Smooth muscle cell (in vitro differentiated cells): ENCODE data around the gene PRDM2. TPM values are rescaled to one million over a fixed set of nuclear protein-coding genes. Genes with fewer than 3 reads are reported as not detected.

ENCODE experiments used
- DNase-seq: peaks from one replicate; lab custom pipeline; 2025; ENCODE audit not compliant: unreplicated experiment; lab: John Stamatoyannopoulos, UW
- H2AFZ ChIP-seq: fragments of 200-600 bp; sonication (generic); 2 replicates; pipeline ENCODE4 v1.6.0; 2016; ENCODE audit warnings: antibody characterized with exemption, low read depth, mild to moderate bottlenecking
- H3F3A ChIP-seq: fragments of 200-600 bp; sonication (generic); 2 replicates; pipeline ENCODE4 v1.6.0; 2017; ENCODE audit warnings: antibody characterized with exemption, low read depth
- H3K27ac ChIP-seq: fragments of 200-600 bp; sonication (generic); 2 replicates; pipeline ENCODE4 v1.5.1; 2016; ENCODE audit warnings: low read depth, mild to moderate bottlenecking
- H3K27me3 ChIP-seq: fragments of 200-600 bp; sonication (generic); 2 replicates; pipeline ENCODE4 v1.6.1; 2016; ENCODE audit warnings: low read depth, mild to moderate bottlenecking
- H3K36me3 ChIP-seq: fragments of 200-600 bp; sonication (generic); 2 replicates; pipeline ENCODE4 v1.5.1; 2016; ENCODE audit warnings: low read depth
- H3K4me1 ChIP-seq: fragments of 200-600 bp; sonication (generic); 2 replicates; pipeline ENCODE4 v1.5.1; 2016; ENCODE audit warnings: low read depth
- H3K4me2 ChIP-seq: fragments of 200-600 bp; sonication (generic); 2 replicates; pipeline ENCODE4 v1.6.0; 2016; ENCODE audit warnings: mild to moderate bottlenecking
- H3K4me3 ChIP-seq: fragments of 200-600 bp; sonication (generic); 2 replicates; pipeline ENCODE4 v1.5.1; 2016; ENCODE audit warnings: mild to moderate bottlenecking
- H3K79me2 ChIP-seq: fragments of 200-600 bp; sonication (generic); 2 replicates; pipeline ENCODE4 v1.6.0; 2016; ENCODE audit warnings: low read depth, mild to moderate bottlenecking
- H3K9ac ChIP-seq: fragments of 200-600 bp; sonication (generic); 2 replicates; pipeline ENCODE4 v1.6.0; 2016; ENCODE audit warnings: low read depth
- H3K9me3 ChIP-seq: fragments of 200-600 bp; sonication (generic); replicated peaks from 2 replicates; pipeline ENCODE4 v1.5.1; 2016; ENCODE audit warnings: low read depth
- H4K20me1 ChIP-seq: fragments of 200-600 bp; sonication (generic); 2 replicates; pipeline ENCODE4 v1.6.0; 2016; ENCODE audit warnings: low read depth
- WGBS: methylation state at CpG from one replicate; pipeline ENCODE4 v1.1.7; 2016; ENCODE audit warnings: low lambda C conversion rate; 5-methylcytosine and 5-hydroxymethylcytosine counted together
- polyA plus RNA-seq: library from polyadenylated mRNA; unstranded; fragments of >200 nt; fragmentation: Nextera tagmentation; extraction: Ambion mirVana; gene quantifications from 2 replicates; pipeline ENCODE4 v1.2.1, GENCODE V29; 2016
- total RNA-seq: library from RNA; depleted of rRNA; stranded (reverse); fragments of >200 nt; gene quantifications from 2 replicates; pipeline ENCODE4 v1.2.3, GENCODE V29; 2014
- TF ChIP-seq, protein P1 (sequence below): fragments of 200-600 bp; sonication (generic); IDR thresholded peaks from 2 replicates; pipeline ENCODE4 v1.5.1; 2017; ENCODE audit warnings: borderline replicate concordance, mild to moderate bottlenecking, antibody characterized with exemption; ENCODE audit not compliant: insufficient read depth, poor library complexity, severe bottlenecking

Gene PRDM2
- total and polyA plus RNA-seq, 2 experiments from 2014 or later: 19.8 to 20.0 TPM

DNA sequence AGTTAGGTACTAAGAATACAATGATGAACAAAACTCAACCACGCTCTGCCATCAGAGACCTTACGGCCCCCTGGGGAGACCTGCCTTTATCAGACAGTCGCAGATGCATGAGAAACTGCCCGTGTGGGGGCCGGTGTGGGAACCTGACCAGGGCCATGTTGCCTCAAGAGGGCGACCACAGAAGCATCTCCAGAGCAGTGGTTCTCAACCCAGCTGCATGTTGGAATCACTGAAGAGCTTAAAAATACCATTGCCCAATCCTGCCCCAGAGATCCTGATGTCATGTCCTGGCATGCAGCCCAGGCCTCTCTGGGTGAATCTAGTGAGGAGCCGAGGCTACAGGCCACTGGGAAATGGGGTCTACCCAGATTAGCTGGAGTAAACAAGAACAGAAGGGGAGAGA, 108.7 kb downstream of the PRDM2 start:
- no peaks in the 10 kb centered on the region for H3K79me2 ChIP-seq
- TF ChIP-seq, protein P1, sequence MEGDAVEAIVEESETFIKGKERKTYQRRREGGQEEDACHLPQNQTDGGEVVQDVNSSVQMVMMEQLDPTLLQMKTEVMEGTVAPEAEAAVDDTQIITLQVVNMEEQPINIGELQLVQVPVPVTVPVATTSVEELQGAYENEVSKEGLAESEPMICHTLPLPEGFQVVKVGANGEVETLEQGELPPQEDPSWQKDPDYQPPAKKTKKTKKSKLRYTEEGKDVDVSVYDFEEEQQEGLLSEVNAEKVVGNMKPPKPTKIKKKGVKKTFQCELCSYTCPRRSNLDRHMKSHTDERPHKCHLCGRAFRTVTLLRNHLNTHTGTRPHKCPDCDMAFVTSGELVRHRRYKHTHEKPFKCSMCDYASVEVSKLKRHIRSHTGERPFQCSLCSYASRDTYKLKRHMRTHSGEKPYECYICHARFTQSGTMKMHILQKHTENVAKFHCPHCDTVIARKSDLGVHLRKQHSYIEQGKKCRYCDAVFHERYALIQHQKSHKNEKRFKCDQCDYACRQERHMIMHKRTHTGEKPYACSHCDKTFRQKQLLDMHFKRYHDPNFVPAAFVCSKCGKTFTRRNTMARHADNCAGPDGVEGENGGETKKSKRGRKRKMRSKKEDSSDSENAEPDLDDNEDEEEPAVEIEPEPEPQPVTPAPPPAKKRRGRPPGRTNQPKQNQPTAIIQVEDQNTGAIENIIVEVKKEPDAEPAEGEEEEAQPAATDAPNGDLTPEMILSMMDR: no peak
- H3K9ac ChIP-seq: no peak overlapping the region
- DNase-seq: no peak
- no peaks in the 10 kb centered on the region for H3K36me3 ChIP-seq
- H3K27ac ChIP-seq: no peak overlapping the region
- no peaks in the 10 kb centered on the region for H3K27me3 ChIP-seq
- no peak overlapping the region for H3K4me3 ChIP-seq
- H3K9me3 ChIP-seq: no peaks in the 10 kb centered on the region
- no peaks in the 10 kb centered on the region for H3F3A ChIP-seq
- no peak overlapping the region for H3K4me2 ChIP-seq
- peaks cover 83% of the 10 kb centered on the region for H4K20me1 ChIP-seq
- no peak overlapping the region for H2AFZ ChIP-seq
- no peaks in the 10 kb centered on the region for H3K4me1 ChIP-seq
- 88% methylated on average over 7 of the region's 7 CpGs for WGBS

DNA sequence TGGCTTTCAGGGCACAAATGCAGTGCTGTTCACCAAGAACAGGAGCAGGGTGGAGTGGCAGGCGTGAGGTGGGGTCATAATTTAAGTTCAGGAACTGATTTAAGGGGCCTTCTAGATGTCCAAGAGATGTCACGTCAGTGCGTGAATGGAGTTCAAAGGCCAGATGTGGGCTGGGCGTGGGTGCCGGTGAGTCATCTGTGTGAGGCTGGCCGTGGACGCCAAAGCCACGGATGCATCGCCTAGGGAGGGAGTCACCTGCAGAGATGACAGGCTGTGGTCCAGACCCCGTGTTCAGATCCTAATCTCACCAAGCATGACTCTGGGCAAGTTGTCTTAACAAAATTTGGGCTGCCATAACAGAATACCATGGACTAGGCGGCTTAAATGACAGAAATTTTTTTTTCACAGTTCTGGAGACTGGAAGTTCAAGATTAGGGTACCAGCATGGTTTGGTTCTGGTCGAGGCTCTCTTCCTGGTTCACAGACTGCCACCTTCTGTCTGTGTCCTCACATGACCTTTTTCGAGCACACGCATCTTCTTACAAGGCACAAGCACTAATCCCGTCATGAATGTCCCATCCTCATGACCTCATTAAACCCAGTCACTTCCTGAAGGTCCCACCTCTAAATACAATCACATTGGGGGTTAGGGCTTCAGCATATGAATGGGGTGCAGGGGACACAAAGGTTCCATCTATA, 109.6 kb downstream of the PRDM2 start:
- DNase-seq: no peak

DNA sequence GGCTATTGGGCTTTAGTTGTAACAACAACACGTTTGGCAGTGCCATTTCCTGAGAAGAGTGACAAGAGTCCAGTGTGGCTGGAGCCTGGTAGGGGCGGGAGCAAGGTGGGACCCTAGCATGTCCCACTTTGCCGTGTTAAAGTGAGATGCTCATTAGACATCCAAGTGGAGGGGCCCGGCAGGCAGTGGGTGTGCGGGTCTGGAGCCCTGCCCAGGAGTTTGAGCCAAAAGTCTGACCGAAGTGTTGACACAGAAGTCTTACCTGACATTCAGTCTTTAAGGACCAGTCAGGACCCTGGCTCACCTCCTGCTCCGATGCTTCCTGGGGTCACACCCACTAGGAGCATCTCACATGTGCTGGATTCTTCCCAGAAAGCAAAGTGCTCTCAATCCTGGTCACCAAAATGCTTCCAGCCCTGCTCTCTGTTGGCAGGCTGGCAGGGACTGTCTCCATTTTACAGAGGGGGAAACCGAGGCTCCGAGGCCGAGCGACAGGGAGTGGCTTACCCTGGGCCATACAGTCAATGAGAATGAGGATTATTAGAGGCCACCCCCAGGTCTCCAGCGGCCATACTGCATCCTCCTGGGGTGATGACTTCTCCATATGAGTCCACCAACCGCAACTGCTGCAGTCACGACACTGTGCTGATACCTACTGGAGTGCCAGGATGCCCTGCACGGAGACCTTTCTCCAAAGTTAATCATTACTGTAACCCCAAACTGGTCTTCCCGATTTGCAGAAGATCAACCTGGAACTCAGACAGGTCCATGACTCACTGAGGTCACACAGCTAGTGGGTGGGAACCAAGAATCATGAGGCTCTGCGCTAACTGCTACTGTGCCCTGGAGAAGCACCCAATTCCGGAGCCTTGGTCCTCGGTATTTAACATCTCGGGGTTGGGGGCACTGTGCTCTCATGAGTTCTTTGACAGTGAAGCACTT, 112.7 kb downstream of the PRDM2 start:
- WGBS: 91% methylated on average over 20 of the region's 20 CpGs
- no peak overlapping the region for H3K9ac ChIP-seq
- H2AFZ ChIP-seq: no peak overlapping the region
- H3K27me3 ChIP-seq: no peaks in the 10 kb centered on the region
- no peak for DNase-seq
- H3K4me1 ChIP-seq: no peaks in the 10 kb centered on the region
- no peaks in the 10 kb centered on the region for H3K79me2 ChIP-seq
- H3K9me3 ChIP-seq: no peaks in the 10 kb centered on the region
- no peaks in the 10 kb centered on the region for H3F3A ChIP-seq
- TF ChIP-seq, protein P1: no peak
- H4K20me1 ChIP-seq: peaks cover 61% of the 10 kb centered on the region
- no peak overlapping the region for H3K27ac ChIP-seq
- no peak overlapping the region for H3K4me3 ChIP-seq
- no peaks in the 10 kb centered on the region for H3K36me3 ChIP-seq
- no peak overlapping the region for H3K4me2 ChIP-seq

More for the DNA sequence above, 109.6 kb downstream of the PRDM2 start:
- Histone ChIP-seq H3K79me2 (no peaks in the 10 kb centered on the region), H4K20me1 (peaks cover 84% of the 10 kb centered on the region), H3K9ac (no peak overlapping the region), H3K4me2 (no peak overlapping the region), H3K27ac (no peak overlapping the region), H3K4me1 (no peaks in the 10 kb centered on the region), H3K36me3 (no peaks in the 10 kb centered on the region), H3F3A (no peaks in the 10 kb centered on the region), H3K4me3 (no peak overlapping the region), H2AFZ (no peak overlapping the region), H3K9me3 (no peaks in the 10 kb centered on the region), H3K27me3 (no peaks in the 10 kb centered on the region)
- TF ChIP-seq, protein P1: no peak
- 85% methylated on average over 15 of the region's 15 CpGs for WGBS
